Neural progenitor cell (in vitro differentiated cells): Measurements from ENCODE around the gene DIRAS2.

Experiments used
- EZH2phosphoT487 ChIP-seq: fragments of 200-600 bp; sonication (generic); IDR thresholded peaks from 2 replicates; pipeline ENCODE4 v1.6.1; 2017; ENCODE audit warnings: antibody characterized with exemption
- TF ChIP-seq, protein P1 (sequence below): fragments of 200-600 bp; sonication (generic); IDR thresholded peaks from 2 replicates; pipeline ENCODE4 v1.5.1; 2017; ENCODE audit warnings: antibody characterized with exemption, mild to moderate bottlenecking

DNA sequence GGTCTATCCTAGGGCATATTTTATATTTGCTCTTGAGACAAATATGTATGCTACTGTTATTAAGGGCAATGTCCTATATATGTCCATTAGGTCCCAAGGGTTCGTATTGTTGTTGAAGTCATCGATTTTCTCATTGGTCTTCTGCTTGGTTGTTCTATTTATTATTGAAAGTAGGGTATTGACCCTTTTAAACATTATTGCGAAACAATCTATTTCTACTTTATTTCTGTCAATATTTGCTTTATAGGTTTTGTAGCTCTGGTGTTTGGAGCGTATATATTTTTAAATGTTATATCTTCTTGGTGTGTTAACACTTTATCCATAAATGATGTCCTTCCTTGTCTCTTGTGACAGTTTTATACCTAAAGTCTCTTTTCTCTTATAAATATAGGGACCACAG lies 16.2 kb upstream of the DIRAS2 start:
- TF ChIP-seq, protein P1, sequence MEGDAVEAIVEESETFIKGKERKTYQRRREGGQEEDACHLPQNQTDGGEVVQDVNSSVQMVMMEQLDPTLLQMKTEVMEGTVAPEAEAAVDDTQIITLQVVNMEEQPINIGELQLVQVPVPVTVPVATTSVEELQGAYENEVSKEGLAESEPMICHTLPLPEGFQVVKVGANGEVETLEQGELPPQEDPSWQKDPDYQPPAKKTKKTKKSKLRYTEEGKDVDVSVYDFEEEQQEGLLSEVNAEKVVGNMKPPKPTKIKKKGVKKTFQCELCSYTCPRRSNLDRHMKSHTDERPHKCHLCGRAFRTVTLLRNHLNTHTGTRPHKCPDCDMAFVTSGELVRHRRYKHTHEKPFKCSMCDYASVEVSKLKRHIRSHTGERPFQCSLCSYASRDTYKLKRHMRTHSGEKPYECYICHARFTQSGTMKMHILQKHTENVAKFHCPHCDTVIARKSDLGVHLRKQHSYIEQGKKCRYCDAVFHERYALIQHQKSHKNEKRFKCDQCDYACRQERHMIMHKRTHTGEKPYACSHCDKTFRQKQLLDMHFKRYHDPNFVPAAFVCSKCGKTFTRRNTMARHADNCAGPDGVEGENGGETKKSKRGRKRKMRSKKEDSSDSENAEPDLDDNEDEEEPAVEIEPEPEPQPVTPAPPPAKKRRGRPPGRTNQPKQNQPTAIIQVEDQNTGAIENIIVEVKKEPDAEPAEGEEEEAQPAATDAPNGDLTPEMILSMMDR = no peak
- no peak for TF ChIP-seq EZH2phosphoT487
